SU-DHL-6 (cell line): ENCODE measurements around the gene OR6K3.

Source experiments
- H2AFZ ChIP-seq: fragments of 200-600 bp; sonication (generic); 2 replicates; pipeline ENCODE4 v1.6.1; 2014; ENCODE audit warnings: low read depth, mild to moderate bottlenecking, moderate library complexity, mixed read lengths, antibody characterized with exemption, low read length; ENCODE audit not compliant: severe bottlenecking
- H3F3A ChIP-seq: fragments of 200-600 bp; shearing (Covaris generic); 2 replicates; pipeline ENCODE4 v1.6.0; 2016; ENCODE audit warnings: antibody characterized with exemption, mild to moderate bottlenecking; ENCODE audit not compliant: insufficient read depth
- H3K27ac ChIP-seq: fragments of 200-600 bp; sonication (generic); 2 replicates; pipeline ENCODE4 v1.5.1; 2016; ENCODE audit warnings: low read depth, mild to moderate bottlenecking, low read length, moderate library complexity, mixed read lengths
- H3K27me3 ChIP-seq: fragments of 200-600 bp; sonication (generic), shearing (Covaris generic); 2 replicates; pipeline ENCODE4 v1.6.0; 2014; ENCODE audit warnings: mild to moderate bottlenecking, low read length
- H3K36me3 ChIP-seq: fragments of 200-600 bp; sonication (generic); 2 replicates; pipeline ENCODE4 v1.6.1; 2014; ENCODE audit warnings: mild to moderate bottlenecking, low read length, mixed read lengths
- H3K4me2 ChIP-seq: fragments of 300-600, 200-600 bp; shearing (Covaris generic), sonication (generic); 2 replicates; pipeline ENCODE4 v1.6.0; 2014; ENCODE audit warnings: low read length, low read depth, mild to moderate bottlenecking; ENCODE audit not compliant: poor library complexity, severe bottlenecking
- H3K4me3 ChIP-seq: fragments of 200-600 bp; sonication (generic); 2 replicates; pipeline ENCODE4 v1.5.1; 2014; ENCODE audit warnings: antibody characterized with exemption, low read length, mild to moderate bottlenecking, mixed read lengths; ENCODE audit not compliant: insufficient read depth, poor library complexity, severe bottlenecking
- H3K79me2 ChIP-seq: fragments of 200-600 bp; sonication (generic); 2 replicates; pipeline ENCODE4 v1.6.1; 2014; ENCODE audit warnings: mild to moderate bottlenecking, low read length, moderate library complexity; ENCODE audit not compliant: insufficient read depth
- H3K9ac ChIP-seq: fragments of 200-600 bp; sonication (generic); 2 replicates; pipeline ENCODE4 v1.7.0; 2014; ENCODE audit warnings: mild to moderate bottlenecking, low read length
- H3K9me2 ChIP-seq: fragments of 200-600 bp; sonication (generic); replicated peaks from 2 replicates; pipeline ENCODE4 v1.6.1; 2014; ENCODE audit warnings: low read length; ENCODE audit not compliant: insufficient read depth
- H3K9me3 ChIP-seq: fragments of 200-600 bp; sonication (generic); 2 replicates; pipeline ENCODE4 v1.6.1; 2014; ENCODE audit warnings: low read length, mixed read lengths; ENCODE audit not compliant: insufficient read depth
- H4K20me1 ChIP-seq: fragments of 200-600 bp; sonication (generic); 2 replicates; pipeline ENCODE4 v1.6.1; 2014; ENCODE audit warnings: low read depth, mild to moderate bottlenecking, antibody characterized with exemption, low read length, moderate library complexity, mixed read lengths
- EZH2phosphoT487 ChIP-seq: fragments of 200-600 bp; sonication (generic), shearing (Covaris generic); conservative IDR thresholded peaks from 2 replicates; pipeline ENCODE4 v1.6.1; 2018; ENCODE audit warnings: mild to moderate bottlenecking, antibody characterized with exemption, low read length, moderate library complexity, mixed read lengths
- TF ChIP-seq, protein P1 (sequence below): fragments of 200-600 bp; sonication (generic); IDR thresholded peaks from one replicate; pipeline ENCODE4 v1.5.1; 2017; ENCODE audit warnings: antibody characterized with exemption, mild to moderate bottlenecking, low read length, moderate library complexity; ENCODE audit not compliant: insufficient read depth, poor library complexity, severe bottlenecking

The OR6K3 gene

GRCh38 chr1:158735848-158736247 is 15.3 kb upstream of the OR6K3 start:
- H3K9me2 ChIP-seq: no peaks in the 10 kb centered on the region
- H3K9ac ChIP-seq: no peak overlapping the region
- H3K9me3 ChIP-seq: no peaks in the 10 kb centered on the region
- no peaks in the 10 kb centered on the region for H3F3A ChIP-seq
- H2AFZ ChIP-seq: no peak overlapping the region
- H3K27me3 ChIP-seq: no peaks in the 10 kb centered on the region
- no peaks in the 10 kb centered on the region for H4K20me1 ChIP-seq
- H3K36me3 ChIP-seq: no peaks in the 10 kb centered on the region
- H3K79me2 ChIP-seq: no peaks in the 10 kb centered on the region
- TF ChIP-seq, protein P1, sequence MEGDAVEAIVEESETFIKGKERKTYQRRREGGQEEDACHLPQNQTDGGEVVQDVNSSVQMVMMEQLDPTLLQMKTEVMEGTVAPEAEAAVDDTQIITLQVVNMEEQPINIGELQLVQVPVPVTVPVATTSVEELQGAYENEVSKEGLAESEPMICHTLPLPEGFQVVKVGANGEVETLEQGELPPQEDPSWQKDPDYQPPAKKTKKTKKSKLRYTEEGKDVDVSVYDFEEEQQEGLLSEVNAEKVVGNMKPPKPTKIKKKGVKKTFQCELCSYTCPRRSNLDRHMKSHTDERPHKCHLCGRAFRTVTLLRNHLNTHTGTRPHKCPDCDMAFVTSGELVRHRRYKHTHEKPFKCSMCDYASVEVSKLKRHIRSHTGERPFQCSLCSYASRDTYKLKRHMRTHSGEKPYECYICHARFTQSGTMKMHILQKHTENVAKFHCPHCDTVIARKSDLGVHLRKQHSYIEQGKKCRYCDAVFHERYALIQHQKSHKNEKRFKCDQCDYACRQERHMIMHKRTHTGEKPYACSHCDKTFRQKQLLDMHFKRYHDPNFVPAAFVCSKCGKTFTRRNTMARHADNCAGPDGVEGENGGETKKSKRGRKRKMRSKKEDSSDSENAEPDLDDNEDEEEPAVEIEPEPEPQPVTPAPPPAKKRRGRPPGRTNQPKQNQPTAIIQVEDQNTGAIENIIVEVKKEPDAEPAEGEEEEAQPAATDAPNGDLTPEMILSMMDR: no peak
- no peak for TF ChIP-seq EZH2phosphoT487
- no peak overlapping the region for H3K4me3 ChIP-seq
- no peak overlapping the region for H3K27ac ChIP-seq
- H3K4me2 ChIP-seq: no peak overlapping the region

GRCh38 chr1:158732524-158732923 is 12.0 kb upstream of the OR6K3 start:
- TF ChIP-seq, protein P1: no peak
- no peak for TF ChIP-seq EZH2phosphoT487
- no peaks in the 10 kb centered on the region for H3K9me2 ChIP-seq
- no peaks in the 10 kb centered on the region for H3K27me3 ChIP-seq
- no peak overlapping the region for H3K9ac ChIP-seq
- H3F3A ChIP-seq: no peaks in the 10 kb centered on the region
- H4K20me1 ChIP-seq: no peaks in the 10 kb centered on the region
- H3K4me3 ChIP-seq: no peak overlapping the region
- no peaks in the 10 kb centered on the region for H3K79me2 ChIP-seq
- no peak overlapping the region for H3K27ac ChIP-seq
- no peak overlapping the region for H2AFZ ChIP-seq
- H3K9me3 ChIP-seq: no peaks in the 10 kb centered on the region
- H3K4me2 ChIP-seq: no peak overlapping the region
- no peaks in the 10 kb centered on the region for H3K36me3 ChIP-seq

DNA sequence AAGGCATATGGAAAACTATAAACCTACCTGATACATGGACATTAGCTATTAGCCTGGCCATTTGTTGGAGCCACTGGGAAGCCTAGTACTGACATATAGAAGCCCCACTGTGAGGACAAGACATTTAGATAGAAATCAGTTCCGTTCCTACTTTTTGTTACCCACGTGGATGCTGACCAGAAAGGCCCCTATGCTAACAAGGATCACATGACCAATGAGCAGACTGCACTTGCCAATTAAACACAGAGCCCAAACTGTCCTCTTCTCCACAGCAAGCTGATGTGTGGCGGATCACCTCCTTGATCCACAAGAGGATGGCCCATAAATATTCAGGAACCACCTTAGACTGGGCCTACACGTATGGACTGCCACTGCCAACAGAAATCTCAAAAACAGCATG is 11.2 kb upstream of the OR6K3 start:
- Histone ChIP-seq H3K36me3 (no peaks in the 10 kb centered on the region), H3K4me3 (no peak overlapping the region)

More for the DNA sequence above, 11.2 kb upstream of the OR6K3 start:
- no peak overlapping the region for H3K9ac ChIP-seq
- no peak overlapping the region for H3K4me2 ChIP-seq
- no peaks in the 10 kb centered on the region for H3K9me2 ChIP-seq
- H2AFZ ChIP-seq: no peak overlapping the region
- no peaks in the 10 kb centered on the region for H3F3A ChIP-seq
- H4K20me1 ChIP-seq: no peaks in the 10 kb centered on the region
- no peak overlapping the region for H3K27ac ChIP-seq
- TF ChIP-seq, protein P1: no peak
- TF ChIP-seq EZH2phosphoT487: no peak
- H3K27me3 ChIP-seq: no peaks in the 10 kb centered on the region
- H3K79me2 ChIP-seq: no peaks in the 10 kb centered on the region
- H3K9me3 ChIP-seq: no peaks in the 10 kb centered on the region
